ENCODE measurements around the gene CDPF1. TPM values are rescaled to one million over a fixed set of nuclear protein-coding genes. Genes with fewer than 3 reads are reported as not detected.

Gene CDPF1
- total and polyA plus RNA-seq, 2 donors (not counting 1 experiment from before 2014, with no cell fraction given) = 9.8 to 15.4 TPM

GRCh38 chr22:46290121-46290842 is 40.2 kb upstream of the CDPF1 start:
- Mint-ChIP-seq H3K27me3 (no peaks in the 10 kb centered on the region), H3K4me3 (peak overlapping the region; percentile 18), H3K9me3 (ENCODE audit: insufficient read depth) (no peaks in the 10 kb centered on the region), H3K4me1 (peaks cover 57% of the 10 kb centered on the region), H3K27ac (peak overlapping the region; percentile 32)
- Histone ChIP-seq H4K20me1 (ENCODE audit: control insufficient read depth, insufficient read depth, low read length, poor library complexity, severe bottlenecking) (no peaks in the 10 kb centered on the region), H3K4me1 (ENCODE audit: control insufficient read depth in 2 of 2, insufficient read depth in 2 of 2, low read length in 2 of 2) (peaks cover 41 to 61% of the 10 kb centered on the region in 2 donors), H3K4me2 (replicated peaks; ENCODE audit: low read depth, low read length, poor library complexity, severe bottlenecking) (no peak overlapping the region), H3K4me3 (ENCODE audit: control extremely low read depth in 1 of 5, extremely low read depth in 1 of 5, insufficient read depth in 1 of 5, low read depth in 2 of 5, low read length in 4 of 5) (no peak overlapping the region), H3K9me3 (ENCODE audit: control extremely low read depth in 1 of 3, control insufficient read depth in 2 of 3, insufficient read depth in 1 of 3, low read length in 2 of 3) (peaks cover 0 to 19% (median 0%) of the 10 kb centered on the region in 3 donors), H2AFZ (ENCODE audit: insufficient read depth, low read depth, low read length, poor library complexity, severe bottlenecking) (no peak overlapping the region), H3K9ac (ENCODE audit: low read length) (no peak overlapping the region), H3K27ac (ENCODE audit: low read length in 2 of 2) (no peak overlapping the region), H3K36me3 (replicated peaks in 1 of 2; ENCODE audit: control extremely low read depth in 1 of 2, control insufficient read depth in 1 of 2, extremely low read depth in 1 of 2, insufficient read depth in 2 of 2, low read length in 1 of 2) (peaks cover 0 to 2% of the 10 kb centered on the region in 2 experiments), H3K79me2 (ENCODE audit: control insufficient read depth, insufficient read depth, low read length) (no peaks in the 10 kb centered on the region), H3K27me3 (replicated peaks in 1 of 4; ENCODE audit: control extremely low read depth in 1 of 4, control insufficient read depth in 3 of 4, insufficient read depth in 4 of 4, low read length in 3 of 4) (no peaks in the 10 kb centered on the region)
- ATAC-seq (ENCODE audit: low read depth) = no peak
- TF ChIP-seq EZH2 (IDR thresholded peaks at IDR 0.05; ENCODE audit: borderline replicate concordance, insufficient read depth, low read depth, low read length, poor library complexity, severe bottlenecking) (no peak), CTCF (IDR thresholded peaks at IDR 0.05) (no peak)
- CTCF ChIA-PET = interaction anchor here (0.8 kb wide), 1 partner anchor 164 kb away, joined by 3 read pairs; no protein-coding TSS in a partner anchor
- WGBS (ENCODE audit: insufficient coverage) = 93% methylated on average over 17 of the region's 17 CpGs
- intact Hi-C loops (cut with micrococcal nuclease) = no loop called here
- DNase-seq = no peak
- POLR2A ChIA-PET = no interaction called here

- Histone ChIP-seq H3K4me2 (replicated peaks; ENCODE audit: low read depth, low read length, poor library complexity, severe bottlenecking) (no peak overlapping the region), H3K79me2 (ENCODE audit: control insufficient read depth, insufficient read depth, low read length) (no peaks in the 10 kb centered on the region), H3K27me3 (replicated peaks in 1 of 4; ENCODE audit: control extremely low read depth in 1 of 4, control insufficient read depth in 3 of 4, insufficient read depth in 4 of 4, low read length in 3 of 4) (no peaks in the 10 kb centered on the region), H2AFZ (ENCODE audit: insufficient read depth, low read depth, low read length, poor library complexity, severe bottlenecking) (no peak overlapping the region), H3K9me3 (ENCODE audit: control extremely low read depth in 1 of 3, control insufficient read depth in 2 of 3, insufficient read depth in 1 of 3, low read length in 2 of 3) (peaks cover 0 to 19% (median 0%) of the 10 kb centered on the region in 3 donors), H3K27ac (ENCODE audit: low read length in 2 of 2) (no peak overlapping the region), H3K4me3 (ENCODE audit: control extremely low read depth in 1 of 5, extremely low read depth in 1 of 5, insufficient read depth in 1 of 5, low read depth in 2 of 5, low read length in 4 of 5) (no peak overlapping the region), H4K20me1 (ENCODE audit: control insufficient read depth, insufficient read depth, low read length, poor library complexity, severe bottlenecking) (no peaks in the 10 kb centered on the region), H3K4me1 (ENCODE audit: control insufficient read depth in 2 of 2, insufficient read depth in 2 of 2, low read length in 2 of 2) (peaks cover 41 to 60% of the 10 kb centered on the region in 2 donors), H3K36me3 (replicated peaks in 1 of 2; ENCODE audit: control extremely low read depth in 1 of 2, control insufficient read depth in 1 of 2, extremely low read depth in 1 of 2, insufficient read depth in 2 of 2, low read length in 1 of 2) (peaks cover 0 to 3% of the 10 kb centered on the region in 2 experiments), H3K9ac (ENCODE audit: low read length) (no peak overlapping the region)
- no peak for TF ChIP-seq EZH2 (IDR thresholded peaks at IDR 0.05; ENCODE audit: borderline replicate concordance, insufficient read depth, low read depth, low read length, poor library complexity, severe bottlenecking)
- no peak for TF ChIP-seq CTCF (IDR thresholded peaks at IDR 0.05)
- ATAC-seq (ENCODE audit: low read depth) (no peak), DNase-seq (no peak)
- Mint-ChIP-seq H3K4me1 (peaks cover 54% of the 10 kb centered on the region), H3K27me3 (no peaks in the 10 kb centered on the region), H3K4me3 (peak overlapping the region; percentile 19), H3K9me3 (ENCODE audit: insufficient read depth) (no peaks in the 10 kb centered on the region), H3K27ac (peak overlapping the region; percentile 46)
- intact Hi-C loops (cut with micrococcal nuclease) = loop anchor here (2.0 kb wide), 1 partner anchor 39 kb away; the partner anchor contains the start of gene CDPF1
- CTCF ChIA-PET = no interaction called here
- 88% methylated on average over 33 of the region's 33 CpGs for WGBS (ENCODE audit: insufficient coverage)
- POLR2A ChIA-PET = no interaction called here
These were observed 39.3 kb upstream of the CDPF1 start for GRCh38 chr22:46289244-46289891.
